Renal cortex interstitium (tissue), 11 donors: ENCODE results near the gene AUTS2. TPM values are rescaled to one million over a fixed set of nuclear protein-coding genes. Genes with fewer than 3 reads are reported as not detected.
A peak's percentile ranks its signal among the peaks of the same experiment; 100 is the strongest.

Experiments
- DNase-seq, 11 donors: peaks; one replicate each; pipeline ENCODE4 v3.0.0-alpha.2; 2013; ENCODE audit warnings: low read depth in 9 of 11, low spot score in 4 of 11; ENCODE audit errors: extremely low read depth in 1 of 11
- polyA plus RNA-seq, 3 donors: library from polyadenylated mRNA; unstranded; fragments of 120-200 nt; gene quantifications; one replicate each; pipeline ENCODE4 v1.2.1, GENCODE V29; 2013; ENCODE audit not compliant: insufficient read length in 3 of 3

AUTS2 gene
- polyA plus RNA-seq, 3 donors = 78.0 to 102 (median 90.7) TPM

DNA sequence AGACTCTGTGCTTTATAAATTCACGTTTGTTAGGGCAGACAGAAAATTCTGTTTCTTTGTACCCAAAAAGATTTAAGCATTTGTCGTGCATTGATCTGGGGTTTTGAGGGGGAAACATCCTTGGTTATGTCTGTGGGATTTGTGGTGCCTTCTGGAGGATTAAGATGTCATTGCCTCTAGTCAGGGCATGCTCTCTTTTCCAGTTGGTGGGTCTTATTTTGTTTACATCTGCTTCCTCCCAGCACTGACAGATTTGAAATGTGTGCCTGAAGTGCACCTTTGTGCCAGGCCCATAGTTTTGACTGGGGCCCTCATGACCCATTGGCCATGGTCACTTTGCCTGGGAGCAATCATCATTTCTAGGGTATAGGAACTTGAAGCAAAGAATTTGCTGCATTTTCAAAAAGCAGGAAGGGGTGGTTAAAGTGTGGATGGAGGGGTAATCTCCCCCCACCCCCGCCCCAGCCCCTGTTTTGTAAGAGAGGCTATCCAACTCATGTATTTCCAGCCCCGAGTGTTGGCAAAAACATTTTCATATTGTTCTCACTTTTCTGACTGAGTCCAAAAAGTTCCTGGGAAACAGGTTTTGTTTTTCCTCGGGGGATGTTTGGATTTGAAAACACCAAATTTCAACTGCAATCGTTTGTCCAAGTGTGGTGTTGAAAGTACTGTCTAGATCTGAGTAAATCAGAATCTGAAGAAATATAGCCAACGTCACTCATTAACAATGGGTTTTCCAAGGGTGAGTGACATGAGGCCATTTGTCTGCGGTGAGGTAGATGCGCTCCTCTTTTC lies 1145.5 kb downstream of the AUTS2 start:
- no peak for DNase-seq

DNA sequence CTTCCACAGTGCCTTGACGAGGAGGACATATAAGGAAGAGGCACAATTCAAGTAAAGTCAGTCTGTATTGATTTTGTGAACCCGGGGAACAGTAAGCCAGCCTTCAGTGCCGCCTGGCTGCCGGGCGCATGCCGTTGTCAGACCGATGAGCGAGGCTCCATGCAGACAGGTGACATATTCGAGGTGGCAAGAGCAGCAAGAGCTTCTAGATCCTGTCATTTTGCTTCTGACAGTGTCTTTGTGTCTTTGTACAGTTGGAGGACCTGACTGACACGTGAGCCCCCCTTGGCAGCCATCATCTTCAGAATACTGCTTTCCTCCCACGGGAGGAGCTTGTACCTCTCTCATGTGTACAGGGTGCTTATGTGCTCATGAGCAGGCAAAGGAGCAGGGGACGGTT lies 1146.2 kb downstream of the AUTS2 start:
- no peak for DNase-seq

DNA sequence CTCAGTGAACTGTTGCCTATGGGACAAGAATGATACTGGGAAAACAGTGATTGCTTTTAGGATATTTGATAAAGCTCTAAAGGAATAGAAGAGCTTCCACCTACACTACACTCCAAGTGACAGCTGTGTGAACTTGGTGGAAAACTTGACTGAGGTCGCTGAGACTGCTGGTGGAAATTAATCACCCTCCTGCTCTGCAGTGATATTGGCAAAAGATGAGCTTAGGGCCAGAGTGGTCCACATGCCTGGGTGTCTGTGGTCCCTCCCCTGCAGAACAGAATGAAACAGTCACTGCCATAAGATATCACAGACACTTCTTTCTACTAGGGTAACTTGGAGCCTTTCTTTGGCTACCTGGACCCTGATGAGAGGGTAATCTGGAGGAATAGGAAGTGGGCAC lies 1151.6 kb downstream of the AUTS2 start:
- DNase-seq = no peak

DNA sequence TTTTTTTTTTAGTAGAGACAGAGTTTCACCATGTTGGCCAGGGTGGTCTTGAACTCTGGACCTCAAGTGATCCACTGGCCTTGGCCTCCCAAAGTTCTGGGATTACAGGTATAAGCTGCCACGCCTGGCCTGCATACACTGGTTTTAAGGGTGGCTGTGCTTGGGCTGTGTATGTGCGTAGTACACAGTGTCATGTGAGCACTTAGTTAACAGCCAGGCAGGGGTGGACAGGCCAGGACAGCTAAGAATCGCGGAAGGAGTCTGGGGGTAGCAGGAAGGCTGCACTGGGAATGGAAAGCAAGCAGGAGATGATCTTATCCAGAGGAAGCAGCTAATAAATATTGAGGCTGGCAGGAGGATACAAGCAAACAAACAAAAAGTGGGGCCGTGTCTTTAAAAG lies 1153.6 kb downstream of the AUTS2 start:
- no peak for DNase-seq

DNA sequence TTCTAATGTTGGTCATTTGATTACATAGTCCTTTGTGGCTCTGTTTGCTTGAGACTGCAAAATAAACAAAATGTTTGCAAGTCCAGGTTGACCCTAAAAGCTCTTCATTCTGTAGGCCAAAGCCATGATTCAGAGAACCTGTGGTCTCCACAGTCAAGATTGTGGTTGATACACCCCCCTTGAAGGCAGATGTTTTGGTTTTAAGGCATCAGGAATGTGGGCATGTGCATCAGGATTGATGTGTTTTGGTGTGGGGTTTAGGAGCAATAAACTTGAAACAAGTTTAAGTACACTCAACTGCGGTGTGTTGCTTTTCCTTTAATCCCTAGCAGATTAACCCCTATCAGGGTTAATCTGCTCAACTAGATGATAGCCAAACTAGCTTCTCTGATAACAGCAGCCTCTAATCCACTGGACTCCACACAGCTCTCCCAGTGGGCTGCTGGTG lies 1154.5 kb downstream of the AUTS2 start:
- no peak for DNase-seq

GRCh38 chr7:70756789-70757188 lies 1158.5 kb downstream of the AUTS2 start:
- DNase-seq = no peak

GRCh38 chr7:70758646-70759045 lies 1160.4 kb downstream of the AUTS2 start:
- DNase-seq = no peak

- no peak for DNase-seq
Observed at GRCh38 chr7:70759674-70760073, 1161.4 kb downstream of the AUTS2 start.

- DNase-seq = no peak
Observed at GRCh38 chr7:70761711-70762328, 1163.5 kb downstream of the AUTS2 start.

- DNase-seq = no peak
Observed at GRCh38 chr7:70762696-70763095, 1164.4 kb downstream of the AUTS2 start.

GRCh38 chr7:70763961-70764691 lies 1165.9 kb downstream of the AUTS2 start:
- no peak for DNase-seq

- no peak for DNase-seq
Observed at GRCh38 chr7:70764701-70765208, 1166.5 kb downstream of the AUTS2 start.

DNA sequence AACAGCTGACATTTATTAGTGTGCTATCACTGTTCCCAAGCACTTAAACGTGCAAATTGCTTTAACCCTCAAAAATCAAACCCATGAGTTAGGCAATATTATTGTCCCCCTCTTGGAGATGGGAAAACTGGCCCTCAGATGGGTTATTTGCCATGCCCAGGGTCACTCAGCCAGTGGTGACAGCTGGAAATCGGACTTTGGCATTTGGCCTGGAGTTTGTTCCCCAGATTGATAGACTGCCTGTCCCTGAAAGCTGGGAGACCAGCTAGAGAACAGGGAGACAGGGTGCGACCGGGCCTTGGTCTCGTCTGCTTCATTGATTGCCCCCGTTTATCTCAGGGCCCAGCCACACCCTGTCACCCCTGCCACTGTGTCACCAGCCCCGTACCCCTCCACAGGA lies 1167.4 kb downstream of the AUTS2 start:
- no peak for DNase-seq

DNA sequence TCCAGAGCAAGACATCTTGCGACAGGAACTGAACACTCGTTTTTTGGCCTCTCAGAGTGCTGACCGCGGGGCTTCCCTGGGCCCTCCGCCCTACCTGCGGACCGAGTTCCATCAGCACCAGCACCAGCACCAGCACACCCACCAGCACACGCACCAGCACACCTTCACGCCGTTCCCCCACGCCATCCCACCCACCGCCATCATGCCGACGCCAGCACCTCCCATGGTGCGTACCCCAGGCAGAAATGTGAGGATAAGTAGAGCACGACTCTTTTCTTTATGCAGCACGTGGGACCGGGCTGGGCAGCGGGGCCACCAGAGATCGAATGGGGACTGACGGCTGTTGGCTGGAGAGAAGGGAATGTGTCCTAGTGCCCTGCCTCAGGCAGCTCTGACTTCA lies 1167.8 kb downstream of the AUTS2 start:
- no peak for DNase-seq

DNA sequence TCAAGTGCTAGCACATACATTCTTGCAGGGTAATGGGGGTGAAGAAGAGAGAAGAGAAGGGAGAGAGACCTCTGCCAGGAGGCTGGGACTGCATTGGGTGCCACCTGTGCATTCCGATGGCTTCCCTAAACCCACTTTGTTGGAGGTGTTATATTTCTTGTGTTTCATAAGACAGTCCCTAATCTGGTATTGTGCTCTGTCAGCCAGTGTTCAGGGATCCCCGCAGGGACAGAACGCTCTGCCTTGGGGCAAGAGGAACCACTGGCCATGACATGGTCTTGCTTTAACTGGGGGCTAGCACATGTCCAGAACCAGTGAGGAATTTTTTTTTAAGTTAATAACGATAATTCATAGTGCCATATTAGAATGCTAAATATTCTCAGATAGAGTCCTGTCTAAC lies 1168.4 kb downstream of the AUTS2 start:
- DNase-seq = no peak

DNA sequence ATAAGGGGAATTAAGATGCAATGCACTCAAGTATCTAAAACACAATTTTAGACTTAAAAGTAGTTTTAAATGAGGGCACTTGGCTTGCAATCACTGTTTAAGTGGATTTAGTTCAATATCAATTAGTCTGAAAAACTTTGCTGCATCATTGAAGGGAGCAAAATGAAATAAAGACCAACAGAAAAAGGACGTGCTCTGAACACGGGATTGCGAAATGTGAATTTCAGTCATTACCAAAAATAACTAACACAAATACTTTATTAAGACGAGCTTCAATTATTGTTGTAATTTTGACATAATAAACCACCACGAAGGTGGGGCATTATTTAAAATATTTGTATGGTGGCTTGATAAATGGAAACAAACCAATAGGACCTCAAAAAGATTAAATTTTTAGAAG lies 1171.9 kb downstream of the AUTS2 start:
- no peak for DNase-seq

GRCh38 chr7:70771451-70771850 lies 1173.2 kb downstream of the AUTS2 start:
- DNase-seq = no peak

- no peak for DNase-seq
Observed at GRCh38 chr7:70772891-70773290, 1174.6 kb downstream of the AUTS2 start.

- peak in 1 of 11 donors; percentile 14 for DNase-seq
Observed at GRCh38 chr7:70773406-70773805, 1175.1 kb downstream of the AUTS2 start.

DNA sequence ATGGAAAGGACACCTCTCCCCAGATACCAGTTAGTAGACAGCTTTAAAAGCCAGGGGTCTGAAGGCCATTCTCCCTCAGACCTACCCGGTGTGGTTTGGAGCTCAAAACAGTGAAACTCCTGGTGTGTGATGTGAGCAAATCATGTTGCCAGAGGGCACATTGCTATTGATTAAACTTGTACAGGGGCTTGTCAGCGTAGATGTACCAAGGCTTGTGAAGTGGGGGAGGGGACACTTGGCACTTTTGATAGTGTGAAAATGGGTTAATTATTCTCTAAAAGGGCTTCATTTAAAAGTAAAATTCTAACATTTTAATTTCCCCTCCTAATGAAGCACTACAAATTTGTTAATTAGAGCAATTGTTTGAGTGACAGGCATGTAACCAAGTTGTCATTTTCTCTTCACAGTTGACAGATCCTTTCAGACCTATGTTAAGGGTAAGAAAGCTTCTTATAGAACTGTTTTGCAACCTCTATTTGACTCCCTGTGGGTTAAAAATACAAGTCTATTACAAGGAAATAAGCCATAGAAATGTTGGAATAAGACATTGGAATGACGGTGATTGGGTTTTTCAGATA lies 1176.8 kb downstream of the AUTS2 start:
- DNase-seq = no peak
